GM21619 (cell line): ENCODE measurements around the gene NUS1.
"Not testable (repeated sequence)": the region's sequence is repeated elsewhere in the genome, so short reads cannot be mapped to it uniquely, and the experiment has no call there.

Experiments
- ATAC-seq: cut with Tn5 transposase; IDR thresholded peaks from one replicate; pipeline ENCODE4 v1.9.1; 2021; ENCODE audit not compliant: unreplicated experiment

Gene NUS1

DNA sequence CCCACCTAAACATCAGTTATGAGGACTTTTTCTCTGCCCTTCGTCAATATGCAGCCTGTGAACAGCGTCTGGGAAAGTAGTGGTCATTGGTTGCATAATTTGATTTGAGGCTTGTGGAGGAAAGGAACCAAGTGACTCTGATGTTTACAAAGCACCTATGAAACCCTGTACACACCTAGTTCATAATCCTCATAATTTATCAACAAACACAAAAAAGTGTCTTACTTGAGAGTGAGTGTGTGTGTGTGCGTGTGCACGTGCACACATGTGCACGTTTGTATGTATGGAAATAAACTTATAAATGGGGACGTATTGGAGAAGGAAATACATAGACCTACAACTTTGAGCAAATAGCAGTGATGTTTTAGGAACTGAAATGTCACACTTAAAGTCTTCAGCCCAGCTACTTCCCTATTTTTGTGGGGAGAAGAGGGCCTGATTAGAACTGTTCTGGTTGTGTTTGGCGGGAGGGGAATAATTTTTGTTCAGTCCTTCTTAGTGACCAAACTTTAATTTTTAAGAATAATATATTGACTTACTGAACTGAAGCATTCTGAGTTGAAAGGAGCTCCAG lies 31.8 kb downstream of the NUS1 start:
- ATAC-seq, result not testable (repeated sequence)

DNA sequence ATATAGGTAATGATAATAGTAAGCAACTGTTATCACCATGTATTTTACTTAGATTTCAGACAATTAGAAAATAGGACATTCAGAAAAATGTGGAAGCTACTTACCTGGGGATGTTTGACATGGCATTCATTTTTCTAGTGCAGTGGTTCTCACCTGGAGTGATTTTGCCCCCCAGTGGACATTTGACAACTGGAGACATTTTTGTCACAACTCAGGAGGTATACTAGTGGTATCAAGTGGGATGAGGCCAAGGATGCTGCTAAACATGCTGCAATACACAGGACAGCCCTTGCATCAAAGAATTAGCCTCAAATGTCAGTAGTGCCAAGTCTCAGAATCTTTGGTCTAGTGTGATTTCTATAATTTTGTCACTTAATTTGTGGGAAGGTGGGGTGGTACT lies 36.1 kb downstream of the NUS1 start:
- ATAC-seq, result no peak

DNA sequence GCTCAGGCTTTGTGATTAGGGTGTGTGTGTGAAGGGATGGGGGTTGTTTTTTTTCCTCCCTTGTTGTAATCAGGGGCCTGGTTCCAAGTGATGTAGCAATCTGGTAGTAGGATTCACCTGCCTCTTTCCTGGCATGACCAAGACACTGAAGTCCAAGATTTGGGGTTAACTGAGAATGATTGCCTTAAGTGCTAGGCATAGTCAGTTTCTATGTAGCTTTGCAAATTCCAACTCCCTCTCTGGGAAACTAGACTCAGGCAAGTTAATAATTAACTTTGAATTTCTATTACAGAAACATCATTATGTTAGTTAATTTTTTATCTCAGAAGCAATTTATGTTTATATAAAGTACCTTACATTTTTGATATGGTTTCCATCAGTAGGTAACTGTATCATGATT lies 43.6 kb downstream of the NUS1 start:
- no peak for ATAC-seq

DNA sequence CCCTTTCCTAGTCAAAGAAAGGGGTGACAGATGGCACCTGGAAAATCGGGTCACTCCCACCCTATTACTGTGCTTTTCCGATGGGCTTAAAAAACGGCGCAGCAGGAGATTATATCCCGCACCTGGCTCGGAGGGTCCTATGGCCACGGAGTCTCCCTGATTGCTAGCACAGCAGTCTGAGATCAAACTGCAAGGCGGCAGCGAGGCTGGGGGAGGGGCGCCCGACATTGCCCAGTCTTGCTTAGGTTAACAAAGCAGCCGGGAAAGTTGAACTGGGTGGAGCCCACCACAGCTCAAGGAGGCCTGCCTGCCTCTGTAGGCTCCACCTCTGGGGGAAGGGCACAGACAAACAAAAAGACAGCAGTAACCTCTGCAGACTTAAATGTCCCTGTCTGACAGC lies 46.3 kb downstream of the NUS1 start:
- not testable (repeated sequence) for ATAC-seq

DNA sequence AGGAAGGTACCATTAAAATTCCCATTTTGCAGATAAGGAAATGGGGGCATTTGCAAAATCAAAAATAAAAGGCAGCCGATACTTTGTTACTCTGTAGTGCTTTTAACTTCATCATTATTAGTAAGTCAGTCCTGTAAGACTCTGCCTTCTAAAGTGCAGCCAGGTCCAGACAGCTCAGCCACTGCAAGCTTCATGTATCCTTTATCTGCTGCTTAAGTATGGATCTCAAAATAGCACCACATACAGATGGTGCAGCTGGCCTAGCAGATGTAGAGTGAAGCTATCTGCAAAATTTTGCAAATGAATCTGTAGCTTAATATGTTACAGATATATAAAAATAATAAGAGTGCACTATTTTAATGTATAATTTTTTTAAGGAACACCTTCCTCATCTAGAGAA lies 53.4 kb downstream of the NUS1 start:
- no peak for ATAC-seq

DNA sequence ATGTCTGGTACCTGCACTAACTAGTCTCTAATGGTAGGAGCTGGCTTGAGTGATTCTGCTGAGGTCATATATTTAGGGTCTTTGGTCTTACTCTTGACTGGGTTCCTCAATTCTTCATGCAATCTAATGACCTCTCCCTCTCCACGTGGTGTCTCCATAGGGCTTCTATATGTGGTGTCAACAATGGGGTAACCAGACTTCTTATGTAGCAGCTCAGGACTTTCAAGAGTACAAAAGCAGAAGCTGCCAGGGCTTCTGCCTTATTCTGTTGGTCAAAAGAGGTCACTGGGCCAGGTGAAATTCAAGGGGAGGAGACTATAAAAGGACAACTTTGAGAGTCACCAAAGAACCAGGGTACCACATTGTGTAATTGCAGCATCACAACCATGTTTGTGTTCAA lies 54.3 kb downstream of the NUS1 start:
- ATAC-seq, result no peak

DNA sequence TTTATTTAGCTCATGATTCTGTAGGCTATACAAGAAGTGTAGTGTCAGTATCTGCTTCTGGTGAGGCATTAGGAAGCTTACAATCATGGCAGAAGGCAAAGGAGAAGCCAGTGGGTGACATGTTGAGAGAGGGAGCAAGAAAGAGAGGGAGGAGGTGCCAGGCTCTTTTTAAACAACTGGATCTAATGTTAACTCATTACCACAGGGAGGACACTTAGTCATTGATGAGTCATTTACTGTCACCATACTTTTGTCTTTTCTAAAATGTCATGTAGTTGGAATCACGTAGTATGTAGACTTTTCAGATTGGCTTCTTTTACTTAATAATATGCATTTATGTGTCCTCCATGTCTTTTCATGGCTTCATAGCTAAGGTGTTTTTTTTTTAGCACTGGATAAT lies 58.1 kb downstream of the NUS1 start:
- ATAC-seq, result no peak

DNA sequence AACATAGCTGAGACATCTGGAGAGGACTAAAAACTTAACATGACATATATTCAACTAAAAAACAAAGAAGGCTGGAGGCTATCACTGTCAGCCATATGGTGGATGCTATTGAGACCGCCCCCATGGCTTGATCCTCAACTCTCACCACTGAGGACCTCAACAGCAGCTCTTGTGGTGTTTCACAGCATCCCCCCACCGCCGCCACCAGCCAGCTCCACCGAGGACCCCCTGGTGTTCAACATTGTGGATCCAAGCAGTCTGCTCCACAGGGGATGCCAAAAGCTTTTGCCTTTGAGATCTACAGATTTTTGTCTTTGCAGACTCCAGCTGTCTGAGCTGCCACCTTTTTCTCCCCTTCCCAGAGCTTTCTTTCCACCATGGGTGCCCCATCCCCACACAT lies 64.6 kb downstream of the NUS1 start:
- ATAC-seq, result no peak

DNA sequence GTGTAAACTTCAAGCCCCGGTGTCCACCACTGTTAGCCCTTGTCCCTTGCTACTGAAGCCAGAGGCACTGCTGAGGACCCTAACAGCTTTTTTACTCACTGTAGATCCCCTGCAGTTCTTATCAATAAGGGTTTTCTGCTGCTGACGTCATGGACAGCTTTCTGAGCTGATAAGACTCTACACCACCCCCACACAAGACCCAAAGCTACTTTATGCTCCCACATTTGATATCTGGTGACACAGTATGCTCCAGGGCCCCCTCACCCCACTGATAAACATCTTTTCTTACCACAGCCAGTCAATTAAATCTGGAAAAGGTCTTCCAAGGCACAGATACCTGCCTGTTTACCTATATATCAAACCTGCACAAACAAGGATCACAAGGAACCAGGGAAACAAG lies 65.3 kb downstream of the NUS1 start:
- no peak for ATAC-seq

DNA sequence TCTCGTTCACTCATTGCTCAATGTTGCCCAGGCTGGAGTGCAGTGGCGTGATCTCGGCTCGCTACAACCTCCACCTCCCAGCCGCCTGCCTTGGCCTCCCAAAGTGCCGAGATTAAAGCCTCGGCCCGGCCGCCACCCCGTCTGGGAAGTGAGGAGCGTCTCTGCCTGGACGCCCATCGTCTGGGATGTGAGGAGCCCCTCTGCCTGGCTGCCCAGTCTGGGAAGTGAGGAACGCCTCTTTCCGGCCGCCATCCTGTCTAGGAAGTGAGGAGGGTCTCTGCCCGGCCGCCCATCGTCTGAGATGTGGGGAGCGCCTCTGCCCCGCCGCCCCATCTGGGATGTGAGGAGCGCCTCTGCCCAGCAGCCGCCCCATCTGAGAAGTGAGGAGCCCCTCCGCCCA lies 75.4 kb downstream of the NUS1 start:
- ATAC-seq, result not testable (repeated sequence)
